ENCODE data around the gene CEP295NL. TPM values are rescaled to one million over a fixed set of nuclear protein-coding genes. Genes with fewer than 3 reads are reported as not detected.
A peak's percentile ranks its signal among the peaks of the same experiment; 100 is the strongest.

Gene CEP295NL
- total RNA-seq, 1 donor from 2014 or later, result 7.9 TPM

GRCh38 chr17:78895322-78895721 lies 7.7 kb downstream of the CEP295NL start:
- Histone ChIP-seq H3K9me3 (no peaks in the 10 kb centered on the region), H3K4me3 (no peak overlapping the region), H3K27ac (peak overlapping the region; percentile 81), H3K4me1 (peaks cover 94% of the 10 kb centered on the region), H3K36me3 (no peaks in the 10 kb centered on the region), H3K27me3 (no peaks in the 10 kb centered on the region)
- intact Hi-C loops (cut with DNase I), result no loop called here
- TF ChIP-seq CTCF (IDR thresholded peaks at IDR 0.05), result no peak
- DNase-seq (ENCODE audit: extremely low spot score in 2 of 2), result no peak

GRCh38 chr17:78893684-78894083 lies 9.3 kb downstream of the CEP295NL start:
- TF ChIP-seq CTCF (IDR thresholded peaks at IDR 0.05) (no peak), POLR2AphosphoS5 (IDR thresholded peaks at IDR 0.05; ENCODE audit: insufficient read depth in 1 of 2, low read depth in 1 of 2) (no peak), POLR2A (IDR thresholded peaks at IDR 0.05) (no peak)
- peak overlapping the region; percentile 30 for H3K27ac ChIP-seq
- intact Hi-C loops (cut with DNase I), result no loop called here

GRCh38 chr17:78892936-78893379 lies 10.0 kb downstream of the CEP295NL start:
- intact Hi-C loops (cut with DNase I), result no loop called here
- H3K27ac ChIP-seq, result peak overlapping the region; percentile 15

More at GRCh38 chr17:78893684-78894083, 9.3 kb downstream of the CEP295NL start:
- H3K4me3 ChIP-seq, result no peak overlapping the region
- H3K4me1 ChIP-seq, result peaks cover 89% of the 10 kb centered on the region
- no peaks in the 10 kb centered on the region for H3K9me3 ChIP-seq
- DNase-seq (ENCODE audit: extremely low spot score in 2 of 2), result no peak
- H3K36me3 ChIP-seq, result no peaks in the 10 kb centered on the region
- H3K27me3 ChIP-seq, result no peaks in the 10 kb centered on the region

GRCh38 chr17:78892520-78892919 lies 10.5 kb downstream of the CEP295NL start:
- no peak for DNase-seq (ENCODE audit: extremely low spot score in 2 of 2)
- Histone ChIP-seq H3K36me3 (no peaks in the 10 kb centered on the region), H3K27ac (peak overlapping the region; percentile 15), H3K4me3 (no peak overlapping the region), H3K27me3 (no peaks in the 10 kb centered on the region), H3K9me3 (no peaks in the 10 kb centered on the region), H3K4me1 (peaks cover 84% of the 10 kb centered on the region)
- TF ChIP-seq CTCF (IDR thresholded peaks at IDR 0.05), result no peak
- intact Hi-C loops (cut with DNase I), result no loop called here

More at GRCh38 chr17:78892936-78893379, 10.0 kb downstream of the CEP295NL start:
- H3K4me1 ChIP-seq, result peaks cover 88% of the 10 kb centered on the region
- no peaks in the 10 kb centered on the region for H3K36me3 ChIP-seq
- TF ChIP-seq POLR2AphosphoS5 (IDR thresholded peaks at IDR 0.05; ENCODE audit: insufficient read depth in 1 of 2, low read depth in 1 of 2) (no peak), POLR2A (IDR thresholded peaks at IDR 0.05) (no peak), CTCF (IDR thresholded peaks at IDR 0.05) (no peak)
- no peak for DNase-seq (ENCODE audit: extremely low spot score in 2 of 2)
- H3K4me3 ChIP-seq, result no peak overlapping the region
- H3K9me3 ChIP-seq, result no peaks in the 10 kb centered on the region
- no peaks in the 10 kb centered on the region for H3K27me3 ChIP-seq

- intact Hi-C loops (cut with DNase I), result no loop called here
- H3K27me3 ChIP-seq, result no peaks in the 10 kb centered on the region
- H3K9me3 ChIP-seq, result no peaks in the 10 kb centered on the region
- no peak for DNase-seq (ENCODE audit: extremely low spot score in 2 of 2)
- H3K4me3 ChIP-seq, result no peak overlapping the region
- peaks cover 79% of the 10 kb centered on the region for H3K4me1 ChIP-seq
- no peaks in the 10 kb centered on the region for H3K36me3 ChIP-seq
- no peak for TF ChIP-seq CTCF (IDR thresholded peaks at IDR 0.05)
- no peak for TF ChIP-seq POLR2AphosphoS5 (IDR thresholded peaks at IDR 0.05; ENCODE audit: insufficient read depth in 1 of 2, low read depth in 1 of 2)
- no peak for TF ChIP-seq POLR2A (IDR thresholded peaks at IDR 0.05)
- peak overlapping the region; percentile 37 for H3K27ac ChIP-seq
Measured at GRCh38 chr17:78892062-78892456, 10.9 kb downstream of the CEP295NL start.

All from vagina (tissue), 2 donors.